ENCODE measurements around the gene WDPCP. TPM values are rescaled to one million over a fixed set of nuclear protein-coding genes. Genes with fewer than 3 reads are reported as not detected.
"Not testable (repeated sequence)": the region's sequence is repeated elsewhere in the genome, so short reads cannot be mapped to it uniquely, and the experiment has no call there.

WDPCP gene
- total RNA-seq, 1 donor from 2014 or later = 5.3 TPM

GRCh38 chr2:63124218-63124617, 464.1 kb downstream of the WDPCP start:
- intact Hi-C loops (cut with micrococcal nuclease) = no loop called here

- intact Hi-C loops (cut with micrococcal nuclease) = no loop called here
These were observed 465.4 kb downstream of the WDPCP start for GRCh38 chr2:63122921-63123320.

GRCh38 chr2:63121055-63121834, 467.0 kb downstream of the WDPCP start:
- intact Hi-C loops (cut with micrococcal nuclease) = no loop called here

- intact Hi-C loops (cut with micrococcal nuclease) = no loop called here
These were observed 469.5 kb downstream of the WDPCP start for GRCh38 chr2:63118821-63119220.

GRCh38 chr2:63104482-63104881, 483.8 kb downstream of the WDPCP start:
- intact Hi-C loops (cut with micrococcal nuclease) = no loop called here

GRCh38 chr2:63101954-63102353, 486.3 kb downstream of the WDPCP start:
- intact Hi-C loops (cut with micrococcal nuclease) = no loop called here

- intact Hi-C loops (cut with micrococcal nuclease) = no loop called here
These were observed 489.2 kb downstream of the WDPCP start for GRCh38 chr2:63099032-63099431.

- intact Hi-C loops (cut with micrococcal nuclease) = no loop called here
These were observed 491.8 kb downstream of the WDPCP start for GRCh38 chr2:63096491-63096890.

GRCh38 chr2:63093502-63093901, 494.8 kb downstream of the WDPCP start:
- intact Hi-C loops (cut with micrococcal nuclease) = no loop called here

- intact Hi-C loops (cut with micrococcal nuclease) = no loop called here
These were observed 495.4 kb downstream of the WDPCP start for GRCh38 chr2:63092857-63093256.

GRCh38 chr2:63092401-63092800, 495.9 kb downstream of the WDPCP start:
- intact Hi-C loops (cut with micrococcal nuclease) = no loop called here

- intact Hi-C loops (cut with micrococcal nuclease) = no loop called here
These were observed 501.6 kb downstream of the WDPCP start for GRCh38 chr2:63086687-63087086.

- intact Hi-C loops (cut with micrococcal nuclease) = no loop called here
These were observed 506.9 kb downstream of the WDPCP start for GRCh38 chr2:63081404-63081803.

GRCh38 chr2:63078852-63079606, 509.2 kb downstream of the WDPCP start:
- intact Hi-C loops (cut with micrococcal nuclease) = no loop called here

- intact Hi-C loops (cut with micrococcal nuclease) = not testable (repeated sequence)
These were observed 513.9 kb downstream of the WDPCP start for GRCh38 chr2:63074399-63074798.

- intact Hi-C loops (cut with micrococcal nuclease) = no loop called here
These were observed 514.3 kb downstream of the WDPCP start for GRCh38 chr2:63073994-63074393.

- intact Hi-C loops (cut with micrococcal nuclease) = no loop called here
These were observed 516.6 kb downstream of the WDPCP start for GRCh38 chr2:63071664-63072063.

Other genes starting within 250 kb of the WDPCP start
- gene MDH1, start 486 bp upstream of the WDPCP start, total RNA-seq = 179 and 182 TPM in 2 replicates